Stomach (tissue), 9 donors: Measurements from ENCODE around the gene GORASP2. TPM values are rescaled to one million over a fixed set of nuclear protein-coding genes. Genes with fewer than 3 reads are reported as not detected.

ENCODE experiments used
- DNase-seq, 2 donors: peaks; one replicate each; pipeline versions ENCODE4 v3.0.0 to v3.0.0-alpha.2; 2013 to 2019
- H3K27ac ChIP-seq, 5 donors: fragments of 200-600 bp in 4 of 5; sonication (generic) in 4 of 5; one replicate each; pipeline ENCODE4 v1.5.1; 2013 to 2019; ENCODE audit warnings: mild to moderate bottlenecking in 1 of 5, moderate library complexity in 1 of 5
- H3K27me3 ChIP-seq, 3 donors: fragments of 200-600 bp; sonication (generic); one replicate each; pipeline ENCODE4 v1.5.1; 2017 to 2019; ENCODE audit warnings: mixed run types in 1 of 3
- H3K36me3 ChIP-seq, 4 donors: fragments of 200-600 bp; sonication (generic); 1 replicate in 3 of 4; 2 replicates in 1 of 4; pipeline ENCODE4 v1.5.1; 2016 to 2019
- H3K4me1 ChIP-seq, 4 donors: fragments of 200-600 bp; sonication (generic); one replicate each; pipeline ENCODE4 v1.5.1; 2016 to 2019
- H3K4me3 ChIP-seq, 4 donors: fragments of 200-600 bp; sonication (generic) in 3 of 4; one replicate each; pipeline ENCODE4 v1.5.1; 2016 to 2019; ENCODE audit warnings: mild to moderate bottlenecking in 1 of 4
- H3K9me3 ChIP-seq, 4 donors: fragments of 200-600 bp; sonication (generic); one replicate each; pipeline ENCODE4 v1.5.1; 2016 to 2019
- EP300 ChIP-seq: sonication (generic); formaldehyde crosslinking; IDR thresholded peaks from one replicate; pipeline ENCODE4 v1.6.1; 2017; ENCODE audit warnings: antibody characterized with exemption
- POLR2A ChIP-seq, 4 donors: fragments of 450-650 bp; IDR thresholded peaks; one replicate each; pipeline ENCODE4 v1.6.1; 2016; ENCODE audit warnings: antibody characterized with exemption in 4 of 4, control low read depth in 2 of 4, mild to moderate bottlenecking in 1 of 4, moderate library complexity in 1 of 4
- POLR2AphosphoS5 ChIP-seq, 3 donors: sonication (generic); formaldehyde crosslinking; IDR thresholded peaks; one replicate each; pipeline ENCODE4 v1.6.1; 2016; ENCODE audit warnings: antibody characterized with exemption in 3 of 3
- whole genome bisulfite sequencing, 5 donors: extraction: QIAGEN DNeasy Blood & Tissue Kit in 3 of 5; methylation state at CpG; one replicate each; pipeline versions ENCODE4 v1.1.5 to v1.1.7; 2013 to 2018; 5-methylcytosine and 5-hydroxymethylcytosine counted together
- intact Hi-C: fragments of 100-400 bp; cut with DNase I; formaldehyde crosslinking; loops from one replicate; pipeline ENCODE4 v1.15.1; 2023; ENCODE audit warnings: low total_unique reads
- polyA plus RNA-seq, 3 donors: library from polyadenylated mRNA; stranded (reverse); fragments of 200-250 nt; gene quantifications; one replicate each; pipeline ENCODE4 v1.2.3, GENCODE V29; 2013
- total RNA-seq, 5 donors: library from RNA; depleted of rRNA; stranded (reverse); fragments of >200 nt; gene quantifications; one replicate each; pipeline versions ENCODE4 v1.1.0 to v1.2.3, GENCODE V29; 2014 to 2016
- TF ChIP-seq, protein P1 (sequence below), 7 experiments: fragments of 450-650 bp in 4 of 7; fragments of 200-600 bp in 3 of 7; sonication (generic) in 3 of 7; IDR thresholded peaks; one replicate each; pipeline ENCODE4 v1.5.1; 2016 to 2019; ENCODE audit warnings: antibody characterized with exemption in 7 of 7, control low read depth in 2 of 7, mild to moderate bottlenecking in 1 of 7
- donor health status: healthy with polysubstance abuse.
- donor health status: Bipolar disorder and iron deficiency.
- donor health status: healthy.

Gene GORASP2
- total and polyA plus RNA-seq, 8 donors: 9.9 to 141 (median 33.8) TPM

DNA sequence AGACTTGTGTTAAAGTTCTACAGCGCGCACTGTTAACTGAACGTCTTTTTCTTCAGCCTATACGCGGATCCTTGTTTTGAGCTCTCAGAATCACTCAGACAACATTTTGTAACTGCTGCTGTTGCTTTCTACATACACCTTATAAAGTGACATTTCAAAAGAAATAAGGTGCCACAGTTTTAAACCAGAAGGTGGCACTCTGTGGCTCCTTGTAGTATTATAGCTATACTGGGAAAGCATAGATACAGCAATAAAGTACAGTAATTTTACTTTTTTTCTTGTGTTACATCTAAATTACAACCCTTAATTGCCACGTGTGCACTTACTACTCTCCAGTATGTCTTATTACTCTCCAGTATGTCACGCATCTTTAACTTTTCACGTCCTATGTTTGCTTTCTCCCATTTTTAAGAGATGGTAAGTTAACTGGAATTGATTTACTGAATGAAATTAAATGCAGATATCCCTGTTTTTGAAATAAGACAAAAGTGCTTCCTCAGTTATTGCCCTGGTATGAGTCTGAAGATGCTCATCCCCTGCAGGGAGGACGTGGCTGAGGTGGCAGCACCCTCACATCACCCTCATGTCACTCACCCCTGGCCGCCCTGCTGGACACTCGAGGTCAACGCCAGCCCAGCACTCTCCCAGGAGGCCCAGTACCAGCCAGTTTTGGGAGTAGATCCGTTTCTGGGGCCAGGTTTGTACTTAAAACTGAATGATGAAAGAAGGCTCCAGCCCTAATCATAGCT, 37.8 kb downstream of the GORASP2 start:
- H3K27me3 ChIP-seq: no peaks in the 10 kb centered on the region
- H3K9me3 ChIP-seq: no peaks in the 10 kb centered on the region
- WGBS, 5 donors: 74 to 81% (median 77%) methylated on average over 13 of the region's 13 CpGs
- DNase-seq: no peak
- TF ChIP-seq, protein P1, sequence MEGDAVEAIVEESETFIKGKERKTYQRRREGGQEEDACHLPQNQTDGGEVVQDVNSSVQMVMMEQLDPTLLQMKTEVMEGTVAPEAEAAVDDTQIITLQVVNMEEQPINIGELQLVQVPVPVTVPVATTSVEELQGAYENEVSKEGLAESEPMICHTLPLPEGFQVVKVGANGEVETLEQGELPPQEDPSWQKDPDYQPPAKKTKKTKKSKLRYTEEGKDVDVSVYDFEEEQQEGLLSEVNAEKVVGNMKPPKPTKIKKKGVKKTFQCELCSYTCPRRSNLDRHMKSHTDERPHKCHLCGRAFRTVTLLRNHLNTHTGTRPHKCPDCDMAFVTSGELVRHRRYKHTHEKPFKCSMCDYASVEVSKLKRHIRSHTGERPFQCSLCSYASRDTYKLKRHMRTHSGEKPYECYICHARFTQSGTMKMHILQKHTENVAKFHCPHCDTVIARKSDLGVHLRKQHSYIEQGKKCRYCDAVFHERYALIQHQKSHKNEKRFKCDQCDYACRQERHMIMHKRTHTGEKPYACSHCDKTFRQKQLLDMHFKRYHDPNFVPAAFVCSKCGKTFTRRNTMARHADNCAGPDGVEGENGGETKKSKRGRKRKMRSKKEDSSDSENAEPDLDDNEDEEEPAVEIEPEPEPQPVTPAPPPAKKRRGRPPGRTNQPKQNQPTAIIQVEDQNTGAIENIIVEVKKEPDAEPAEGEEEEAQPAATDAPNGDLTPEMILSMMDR (IDR thresholded peaks at IDR 0.05): no peak
- TF ChIP-seq POLR2AphosphoS5 (IDR thresholded peaks at IDR 0.05) (no peak), EP300 (no peak), POLR2A (IDR thresholded peaks at IDR 0.05) (no peak)
- H3K4me3 ChIP-seq: no peak overlapping the region
- no peak overlapping the region for H3K27ac ChIP-seq
- intact Hi-C loops: no loop called here
- H3K36me3 ChIP-seq: peaks cover 47 to 67% (median 63%) of the 10 kb centered on the region in 4 donors
- peaks cover 0 to 16% (median 3%) of the 10 kb centered on the region in 4 donors for H3K4me1 ChIP-seq

DNA sequence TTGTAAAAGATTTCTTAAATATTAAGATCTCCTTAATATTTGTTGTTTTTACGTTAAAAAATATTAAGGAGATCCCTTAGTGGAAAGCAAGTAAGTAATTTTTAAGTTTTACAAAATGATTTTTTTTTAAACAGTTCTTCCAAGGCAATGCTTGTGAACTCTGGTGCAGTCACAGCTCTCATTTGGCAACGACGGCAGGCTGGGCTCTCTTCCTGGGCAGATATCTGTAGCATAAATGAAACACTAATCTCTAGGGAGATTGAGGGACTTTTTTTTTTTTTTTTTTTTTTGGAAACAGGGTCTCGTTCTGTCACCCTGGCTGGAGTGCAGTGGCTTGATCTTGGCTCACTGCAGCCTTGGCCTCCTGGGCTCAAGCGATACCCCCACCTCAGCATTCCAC, 38.5 kb downstream of the GORASP2 start:
- Histone ChIP-seq H3K27me3 (no peaks in the 10 kb centered on the region), H3K9me3 (no peaks in the 10 kb centered on the region), H3K4me3 (no peak overlapping the region), H3K36me3 (peaks cover 40 to 60% (median 56%) of the 10 kb centered on the region in 4 donors), H3K4me1 (peaks cover 0 to 19% (median 5%) of the 10 kb centered on the region in 4 donors), H3K27ac (no peak overlapping the region)
- no peak for TF ChIP-seq POLR2A (IDR thresholded peaks at IDR 0.05)
- no peak for TF ChIP-seq EP300
- intact Hi-C loops: no loop called here
- 72 to 90% (median 77%) methylated on average over 5 of the region's 5 CpGs for WGBS, 5 donors
- DNase-seq: no peak

DNA sequence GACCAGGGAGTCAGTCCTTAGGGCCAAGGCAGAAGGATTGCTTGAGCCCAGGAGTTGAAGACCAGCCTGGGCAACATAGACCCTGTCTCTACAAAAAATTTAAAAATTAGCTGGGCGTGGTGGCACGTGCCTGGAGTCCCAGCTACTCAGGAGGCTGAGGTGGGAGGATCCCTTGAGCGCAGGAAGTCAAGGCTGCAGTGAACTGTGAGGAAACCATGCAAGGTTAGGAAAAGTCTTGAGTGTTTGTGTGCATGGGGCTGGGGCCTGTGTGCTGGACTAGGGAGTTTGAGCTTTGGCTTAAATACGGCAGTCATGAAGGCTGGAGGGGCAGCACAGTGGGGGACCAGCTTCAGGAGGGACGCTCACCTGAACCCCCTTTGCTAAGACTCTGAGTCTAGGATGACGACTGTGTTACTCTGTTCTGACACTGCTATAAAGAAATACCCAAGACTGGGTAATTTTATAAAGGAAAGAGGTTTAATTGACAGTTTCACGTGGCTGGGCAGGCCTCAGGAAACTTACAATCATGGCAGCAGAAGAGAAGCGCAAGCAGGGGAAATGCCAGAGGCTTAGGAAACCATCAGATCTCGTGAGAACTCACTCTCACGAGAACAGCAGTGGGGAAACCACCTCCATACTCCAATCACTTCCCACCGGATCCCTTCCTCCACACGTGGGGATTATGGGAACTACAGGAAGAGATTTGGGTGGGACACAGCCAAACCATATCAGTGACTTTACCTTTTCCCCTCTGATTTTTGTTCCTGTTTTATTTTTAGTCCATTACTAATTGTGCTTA, 39.4 kb downstream of the GORASP2 start:
- no peak overlapping the region for H3K4me3 ChIP-seq
- H3K4me1 ChIP-seq: peaks cover 6 to 26% (median 12%) of the 10 kb centered on the region in 4 donors
- intact Hi-C loops: no loop called here
- DNase-seq: no peak
- no peaks in the 10 kb centered on the region for H3K27me3 ChIP-seq
- no peak for TF ChIP-seq POLR2AphosphoS5 (IDR thresholded peaks at IDR 0.05)
- TF ChIP-seq POLR2A (IDR thresholded peaks at IDR 0.05): no peak
- no peaks in the 10 kb centered on the region for H3K9me3 ChIP-seq
- WGBS, 5 donors: 76 to 83% (median 81%) methylated on average over 12 of the region's 12 CpGs
- H3K36me3 ChIP-seq: peaks cover 36 to 51% (median 47%) of the 10 kb centered on the region in 4 donors
- no peak overlapping the region for H3K27ac ChIP-seq

DNA sequence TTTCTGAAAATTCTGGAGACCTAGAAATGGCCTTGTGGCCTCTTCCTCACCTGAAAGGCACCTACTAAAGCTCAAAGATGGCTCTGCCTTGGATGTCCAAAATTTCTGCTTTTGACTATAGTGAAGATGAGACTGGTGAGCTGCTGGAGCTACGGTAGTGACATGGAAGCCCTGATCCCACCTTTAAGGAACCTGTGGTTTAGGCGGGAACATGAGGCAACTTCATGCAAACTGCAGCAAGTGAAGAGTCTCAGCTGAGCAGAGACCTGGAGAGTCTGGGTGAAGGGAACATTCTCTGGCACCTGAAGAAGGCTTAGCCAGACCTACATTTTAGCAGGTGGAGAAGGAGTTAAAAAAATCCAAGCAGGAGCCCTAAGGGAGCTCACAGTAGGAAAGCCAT, 40.0 kb downstream of the GORASP2 start:
- TF ChIP-seq EP300 (no peak), POLR2A (IDR thresholded peaks at IDR 0.05) (no peak), POLR2AphosphoS5 (IDR thresholded peaks at IDR 0.05) (no peak)
- TF ChIP-seq, protein P1 (IDR thresholded peaks at IDR 0.05): no peak
- intact Hi-C loops: no loop called here
- WGBS, 5 donors: 67 to 100% (median 87%) methylated on average over 2 of the region's 2 CpGs

DNA sequence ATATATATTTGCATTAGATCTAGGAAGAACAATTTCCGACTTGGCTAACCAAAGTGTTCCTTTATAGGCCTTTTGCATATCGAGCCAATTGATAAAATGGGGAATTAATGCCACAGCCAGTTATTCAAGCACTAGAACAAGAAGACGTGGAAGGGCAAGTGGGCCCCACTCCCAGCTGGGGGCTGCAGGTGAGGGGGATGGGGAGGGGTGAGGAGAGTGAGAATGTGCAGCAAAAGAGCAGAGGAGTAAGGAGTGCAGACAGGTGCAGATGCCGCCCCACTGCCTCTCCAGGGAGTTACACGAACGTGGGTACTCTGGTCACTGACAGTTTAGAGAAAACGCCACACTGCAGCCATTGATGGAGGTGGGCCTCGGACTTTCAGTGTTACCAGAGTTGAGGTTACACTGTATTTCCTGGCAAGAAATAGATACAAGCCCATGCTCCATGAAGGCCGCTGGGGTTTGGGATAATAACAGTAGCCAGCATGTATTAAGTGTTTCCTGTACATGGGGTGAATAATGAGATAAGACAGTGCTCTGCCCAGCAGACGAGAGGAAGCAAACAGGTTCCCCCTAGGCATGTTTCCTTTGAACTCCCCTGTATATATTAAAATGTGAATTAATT, 40.9 kb downstream of the GORASP2 start:
- peaks cover 22 to 35% (median 32%) of the 10 kb centered on the region in 4 donors for H3K36me3 ChIP-seq
- no peaks in the 10 kb centered on the region for H3K9me3 ChIP-seq
- DNase-seq: no peak
- 35 to 58% (median 50%) methylated on average over 10 of the region's 10 CpGs for WGBS, 5 donors
- TF ChIP-seq POLR2A (IDR thresholded peaks at IDR 0.05) (no peak), POLR2AphosphoS5 (IDR thresholded peaks at IDR 0.05) (no peak), EP300 (no peak)
- TF ChIP-seq, protein P1 (IDR thresholded peaks at IDR 0.05): no peak
- no peak overlapping the region for H3K4me3 ChIP-seq
- H3K27ac ChIP-seq: no peak overlapping the region
- H3K27me3 ChIP-seq: no peaks in the 10 kb centered on the region
- intact Hi-C loops: loop anchor here (5.0 kb wide), 1 partner anchor 447 kb away; no protein-coding TSS in a partner anchor
- H3K4me1 ChIP-seq: peaks cover 15 to 35% (median 22%) of the 10 kb centered on the region in 4 donors

More for the DNA sequence above, 40.0 kb downstream of the GORASP2 start:
- Histone ChIP-seq H3K36me3 (peaks cover 29 to 45% (median 41%) of the 10 kb centered on the region in 4 donors), H3K27me3 (no peaks in the 10 kb centered on the region), H3K4me3 (no peak overlapping the region), H3K27ac (no peak overlapping the region), H3K4me1 (peaks cover 10 to 29% (median 16%) of the 10 kb centered on the region in 4 donors), H3K9me3 (no peaks in the 10 kb centered on the region)
- DNase-seq: no peak
